Stimulated activated naive CD4-positive, alpha-beta T cell (primary cell): ENCODE results near the gene LRP6.

Source experiments
- DNase-seq, 6 experiments: peaks; one replicate each; lab custom pipeline; 2025; lab: John Stamatoyannopoulos, UW

The LRP6 gene

GRCh38 chr12:12072064-12072760 lies 194.6 kb downstream of the LRP6 start:
- DNase-seq, result peak in 5 of 6 experiments; percentile 3 to 29 (median 10)

- DNase-seq, result peak in 4 of 6 experiments; percentile 1 to 30 (median 20)
These were observed 195.9 kb downstream of the LRP6 start, which contains the start of gene BCL2L14 for GRCh38 chr12:12070674-12071656. TSS of gene BCL2L14 (plus strand) at chr12:12070939. CDS start at chr12:12079306, 8,367 bp downstream.

- DNase-seq, result no peak
These were observed 196.9 kb downstream of the LRP6 start for GRCh38 chr12:12069821-12070548.

GRCh38 chr12:12068751-12069150 lies 198.1 kb downstream of the LRP6 start:
- DNase-seq, result no peak
